MM.1S (cell line): ENCODE results near the gene LARGE1.

Experiments
- DNase-seq: peaks from one replicate; pipeline ENCODE4 v3.0.0-alpha.2; 2015
- H2AFZ ChIP-seq: fragments of 300-600 bp; sonication (generic); 2 replicates; pipeline ENCODE4 v1.6.0; 2016; ENCODE audit warnings: antibody characterized with exemption, low read length
- H3F3A ChIP-seq: fragments of 300-600 bp; sonication (generic); 2 replicates; pipeline ENCODE4 v1.6.1; 2016; ENCODE audit warnings: mild to moderate bottlenecking, antibody characterized with exemption, low read length, moderate library complexity, mixed read lengths; ENCODE audit not compliant: insufficient read depth
- H3K27ac ChIP-seq: fragments of 300-600 bp; sonication (generic); 2 replicates; pipeline ENCODE4 v1.5.1; 2016; ENCODE audit warnings: mild to moderate bottlenecking, low read length
- H3K27me3 ChIP-seq: fragments of 300-600 bp; sonication (generic); replicated peaks from 2 replicates; pipeline ENCODE4 v1.6.0; 2016; ENCODE audit warnings: low read length; ENCODE audit not compliant: insufficient read depth
- H3K36me3 ChIP-seq: fragments of 300-600 bp; sonication (generic); replicated peaks from 2 replicates; pipeline ENCODE4 v1.6.1; 2016; ENCODE audit warnings: mild to moderate bottlenecking, low read length, mixed read lengths; ENCODE audit not compliant: insufficient read depth
- H3K4me1 ChIP-seq: fragments of 300-600 bp; sonication (generic); 2 replicates; pipeline ENCODE4 v1.6.1; 2016; ENCODE audit warnings: low read length, mixed read lengths
- H3K4me2 ChIP-seq: fragments of 300-600 bp; sonication (generic); 2 replicates; pipeline ENCODE4 v1.6.0; 2016; ENCODE audit warnings: low read depth, low read length
- H3K4me3 ChIP-seq: fragments of 300-600 bp; sonication (generic); 2 replicates; pipeline ENCODE4 v1.5.1; 2016; ENCODE audit warnings: low read length, mixed read lengths
- H3K79me2 ChIP-seq: fragments of 300-600 bp; sonication (generic); 2 replicates; pipeline ENCODE4 v1.6.1; 2016; ENCODE audit warnings: mixed run types, low read length, mixed read lengths
- H3K9ac ChIP-seq: fragments of 300-600 bp; sonication (generic); 2 replicates; pipeline ENCODE4 v1.6.1; 2016; ENCODE audit warnings: low read length, mixed read lengths
- H3K9me2 ChIP-seq: fragments of 300-600 bp; sonication (generic); replicated peaks from 2 replicates; pipeline ENCODE4 v1.6.1; 2016; ENCODE audit warnings: mild to moderate bottlenecking, low read length, mixed read lengths; ENCODE audit not compliant: insufficient read depth
- H3K9me3 ChIP-seq: fragments of 300-600 bp; sonication (generic); replicated peaks from 2 replicates; pipeline ENCODE4 v1.6.1; 2016; ENCODE audit warnings: mild to moderate bottlenecking, low read length, mixed read lengths; ENCODE audit not compliant: insufficient read depth
- H4K20me1 ChIP-seq: fragments of 300-600 bp; sonication (generic); 2 replicates; pipeline ENCODE4 v1.6.1; 2016; ENCODE audit warnings: mild to moderate bottlenecking, low read length, moderate library complexity, mixed read lengths; ENCODE audit not compliant: insufficient read depth
- CTCF ChIP-seq: fragments of 300-600 bp; sonication (generic); IDR thresholded peaks from 2 replicates; pipeline ENCODE4 v1.5.1; 2016; ENCODE audit warnings: antibody characterized with exemption, low read length, mixed read lengths
- EZH2 ChIP-seq: fragments of 300-600 bp; sonication (generic); optimal IDR thresholded peaks from 2 replicates; pipeline ENCODE3; 2017; ENCODE audit warnings: low read depth, mild to moderate bottlenecking, antibody characterized with exemption, low read length, mixed read lengths
- EZH2phosphoT487 ChIP-seq: fragments of 300-600 bp; sonication (generic); IDR thresholded peaks from 2 replicates; pipeline ENCODE4 v1.6.1; 2018; ENCODE audit warnings: antibody characterized with exemption, low read length

The LARGE1 gene

DNA sequence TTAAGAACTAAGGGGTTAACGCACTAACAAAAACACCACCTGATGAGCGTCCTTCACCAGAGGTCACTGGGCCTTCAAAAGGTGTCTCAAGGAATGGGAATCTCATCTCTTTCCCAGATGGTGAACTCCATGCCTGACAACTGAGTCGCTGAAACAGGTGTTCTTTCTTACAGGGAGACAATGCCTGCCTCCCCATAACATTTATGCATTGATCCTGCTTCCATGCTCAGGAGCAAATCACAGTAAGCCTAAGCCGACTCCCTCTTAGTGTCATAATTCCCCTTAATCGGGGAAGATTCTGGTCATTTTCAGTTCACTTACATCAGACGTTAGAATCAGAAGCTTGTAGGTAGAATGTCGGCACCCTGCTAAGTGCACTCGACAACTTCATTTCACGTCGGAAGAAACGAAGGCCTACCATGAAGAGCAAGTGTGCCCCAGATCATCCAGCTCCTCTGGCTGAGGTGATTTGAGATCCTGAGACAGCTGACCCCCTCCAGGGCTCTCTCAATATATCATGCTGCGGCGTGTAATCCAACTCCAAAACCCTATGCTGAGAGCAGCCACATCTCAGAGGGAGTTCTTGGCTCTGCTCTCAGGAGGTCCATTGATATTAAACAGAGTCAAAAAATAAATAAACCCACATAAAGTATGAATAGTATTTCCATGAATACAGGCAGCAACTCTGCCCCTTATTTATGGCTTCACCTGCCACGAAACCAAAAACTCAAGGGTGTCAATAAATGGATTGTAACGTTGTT is 163.1 kb downstream of the LARGE1 start:
- Histone ChIP-seq H3K27me3 (no peaks in the 10 kb centered on the region), H3K27ac (no peak overlapping the region), H3K36me3 (no peaks in the 10 kb centered on the region), H3K4me2 (no peak overlapping the region), H3K79me2 (peaks cover 45% of the 10 kb centered on the region), H3K4me3 (no peak overlapping the region), H3K9me3 (no peaks in the 10 kb centered on the region), H3K9ac (no peak overlapping the region), H3K4me1 (no peaks in the 10 kb centered on the region), H3F3A (no peaks in the 10 kb centered on the region), H4K20me1 (no peaks in the 10 kb centered on the region), H2AFZ (no peak overlapping the region), H3K9me2 (no peaks in the 10 kb centered on the region)
- no peak for TF ChIP-seq EZH2phosphoT487
- no peak for TF ChIP-seq EZH2
- no peak for TF ChIP-seq CTCF
- no peak for DNase-seq

DNA sequence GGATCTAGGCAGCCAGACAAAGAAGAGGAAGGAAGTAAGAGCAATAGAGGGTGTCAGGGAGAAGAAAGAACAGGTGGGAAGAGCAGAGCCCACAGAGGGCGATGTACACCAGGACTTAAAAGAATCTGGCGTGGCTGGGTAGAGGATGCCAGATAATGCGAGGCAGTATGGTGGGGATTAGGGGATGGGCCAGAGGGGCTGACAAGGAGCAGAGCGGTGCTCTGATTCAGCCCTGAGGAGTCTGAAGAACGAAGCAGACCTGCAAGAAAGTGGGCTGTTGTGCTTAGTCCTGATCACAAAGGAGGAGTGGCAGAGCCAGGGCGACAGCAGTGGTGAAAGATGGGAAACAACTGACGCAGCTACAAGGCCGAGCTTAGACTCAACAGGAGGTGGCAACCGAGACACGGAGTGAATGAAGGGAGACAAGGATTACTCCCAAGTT is 163.7 kb downstream of the LARGE1 start:
- no peak for DNase-seq
- Histone ChIP-seq H3K4me3 (no peak overlapping the region), H3K36me3 (no peaks in the 10 kb centered on the region)

DNA sequence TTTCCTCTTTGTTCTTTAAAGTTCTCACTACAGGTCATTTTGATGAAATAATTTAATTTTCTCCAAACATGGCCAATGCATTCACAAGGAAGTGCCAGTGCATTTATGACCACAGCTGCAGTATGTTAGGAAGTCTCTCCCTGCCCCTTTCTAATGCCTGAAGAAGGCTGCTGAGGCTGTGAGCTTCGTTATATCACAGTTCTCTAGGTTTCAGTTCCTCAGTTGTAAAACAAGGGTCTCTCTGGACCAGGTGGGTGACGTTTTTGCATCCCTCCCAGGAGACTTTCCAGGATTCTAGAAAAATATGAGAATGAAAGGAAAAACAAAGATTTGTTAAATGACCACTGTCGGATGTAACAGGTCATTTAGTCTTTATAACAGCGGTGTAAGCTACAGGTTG is 171.6 kb downstream of the LARGE1 start:
- Histone ChIP-seq H3K79me2 (peaks cover 64% of the 10 kb centered on the region), H3F3A (no peaks in the 10 kb centered on the region), H3K4me3 (no peak overlapping the region), H4K20me1 (no peaks in the 10 kb centered on the region), H3K9me2 (no peaks in the 10 kb centered on the region), H2AFZ (no peak overlapping the region), H3K27me3 (no peaks in the 10 kb centered on the region), H3K4me1 (no peaks in the 10 kb centered on the region), H3K36me3 (no peaks in the 10 kb centered on the region), H3K9ac (no peak overlapping the region), H3K9me3 (no peaks in the 10 kb centered on the region), H3K4me2 (no peak overlapping the region), H3K27ac (no peak overlapping the region)
- TF ChIP-seq CTCF (no peak), EZH2phosphoT487 (no peak), EZH2 (no peak)
- DNase-seq, result no peak

More for the DNA sequence above, 163.7 kb downstream of the LARGE1 start:
- Histone ChIP-seq H3K9me2 (no peaks in the 10 kb centered on the region), H3K4me2 (no peak overlapping the region), H4K20me1 (no peaks in the 10 kb centered on the region), H3K4me1 (no peaks in the 10 kb centered on the region), H3K27me3 (no peaks in the 10 kb centered on the region), H3K79me2 (peaks cover 38% of the 10 kb centered on the region), H3K9me3 (no peaks in the 10 kb centered on the region), H3F3A (no peaks in the 10 kb centered on the region), H2AFZ (no peak overlapping the region), H3K27ac (no peak overlapping the region), H3K9ac (no peak overlapping the region)
- TF ChIP-seq CTCF, result no peak
- no peak for TF ChIP-seq EZH2
- no peak for TF ChIP-seq EZH2phosphoT487
